GM21825 (cell line): ENCODE results near the gene FBXO9.

Experiments used
- ATAC-seq: cut with Tn5 transposase; IDR thresholded peaks from one replicate; pipeline ENCODE4 v1.9.1; 2021; ENCODE audit warnings: mild to moderate bottlenecking, moderate library complexity; ENCODE audit not compliant: unreplicated experiment

The FBXO9 gene

GRCh38 chr6:53065266-53066076, at the start of gene FBXO9:
Gene FBXO9, plus strand, starts transcription at chr6:53065404. Its CDS starts 386 bp downstream, at chr6:53065790.
- ATAC-seq: peak; percentile 44

- no peak for ATAC-seq
Measured at GRCh38 chr6:53015486-53015885, 49.7 kb upstream of the FBXO9 start.

- no peak for ATAC-seq
Measured at GRCh38 chr6:53018446-53018845, 46.8 kb upstream of the FBXO9 start.

- no peak for ATAC-seq
Measured at GRCh38 chr6:53020005-53020744, 45.0 kb upstream of the FBXO9 start.

GRCh38 chr6:53023323-53023722, 41.9 kb upstream of the FBXO9 start:
- ATAC-seq: no peak

- no peak for ATAC-seq
Measured at GRCh38 chr6:53026526-53026925, 38.7 kb upstream of the FBXO9 start.

GRCh38 chr6:53027131-53027718, 38.0 kb upstream of the FBXO9 start:
- ATAC-seq: no peak

- ATAC-seq: no peak
Measured at GRCh38 chr6:53028467-53028866, 36.7 kb upstream of the FBXO9 start.

- no peak for ATAC-seq
Measured at GRCh38 chr6:53029257-53029656, 35.9 kb upstream of the FBXO9 start.

- ATAC-seq: no peak
Measured at GRCh38 chr6:53029761-53030160, 35.4 kb upstream of the FBXO9 start.

GRCh38 chr6:53031281-53031680, 33.9 kb upstream of the FBXO9 start:
- ATAC-seq: no peak

- no peak for ATAC-seq
Measured at GRCh38 chr6:53032849-53033248, 32.4 kb upstream of the FBXO9 start.

- no peak for ATAC-seq
Measured at GRCh38 chr6:53033764-53034163, 31.4 kb upstream of the FBXO9 start.

GRCh38 chr6:53035549-53036213, 29.5 kb upstream of the FBXO9 start:
- no peak for ATAC-seq

GRCh38 chr6:53038141-53038540, 27.1 kb upstream of the FBXO9 start:
- ATAC-seq: no peak

- ATAC-seq: no peak
Measured at GRCh38 chr6:53038596-53038995, 26.6 kb upstream of the FBXO9 start.

GRCh38 chr6:53041356-53041755, 23.8 kb upstream of the FBXO9 start:
- no peak for ATAC-seq

- ATAC-seq: no peak
Measured at GRCh38 chr6:53042112-53042511, 23.1 kb upstream of the FBXO9 start.

GRCh38 chr6:53043581-53043980, 21.6 kb upstream of the FBXO9 start:
- no peak for ATAC-seq

- ATAC-seq: no peak
Measured at GRCh38 chr6:53044071-53044470, 21.1 kb upstream of the FBXO9 start.

- ATAC-seq: no peak
Measured at GRCh38 chr6:53044572-53044971, 20.6 kb upstream of the FBXO9 start.
